LNCAP (cell line): ENCODE measurements around the gene IL17A.

ENCODE experiments used
- CTCF ChIP-seq: fragments of 450-650 bp; IDR thresholded peaks from 2 replicates; pipeline ENCODE4 v1.5.1; 2017; ENCODE audit warnings: mild to moderate bottlenecking

IL17A gene

GRCh38 chr6:52144196-52145076, 41.7 kb upstream of the IL17A start:
- TF ChIP-seq CTCF: no peak

GRCh38 chr6:52146851-52147445, 39.2 kb upstream of the IL17A start:
- no peak for TF ChIP-seq CTCF

- TF ChIP-seq CTCF: no peak
Measured at GRCh38 chr6:52149076-52149475, 37.1 kb upstream of the IL17A start.

GRCh38 chr6:52149949-52150348, 36.2 kb upstream of the IL17A start:
- no peak for TF ChIP-seq CTCF

- no peak for TF ChIP-seq CTCF
Measured at GRCh38 chr6:52152070-52152423, 34.1 kb upstream of the IL17A start.

- no peak for TF ChIP-seq CTCF
Measured at GRCh38 chr6:52152711-52153160, 33.4 kb upstream of the IL17A start.

GRCh38 chr6:52154381-52154780, 31.8 kb upstream of the IL17A start:
- no peak for TF ChIP-seq CTCF
